ENCODE data around the gene ZNF423.

Gene ZNF423

GRCh38 chr16:49617710-49618330 lies 238.1 kb downstream of the ZNF423 start:
- H3K4me3 ChIP-seq (ENCODE audit: low read depth, low read length) = no peak overlapping the region
- DNase-seq (ENCODE audit: low read depth) = no peak
- no peak for TF ChIP-seq CTCF (IDR thresholded peaks at IDR 0.05; ENCODE audit: insufficient read depth, low read depth, low read length, missing control alignments)

- no peak overlapping the region for H3K4me3 ChIP-seq (ENCODE audit: low read depth, low read length)
- TF ChIP-seq CTCF (IDR thresholded peaks at IDR 0.05; ENCODE audit: insufficient read depth, low read depth, low read length, missing control alignments) = no peak
- DNase-seq (ENCODE audit: low read depth) = no peak
Observed at GRCh38 chr16:49617016-49617629, 238.8 kb downstream of the ZNF423 start.

- H3K4me3 ChIP-seq (ENCODE audit: low read depth, low read length) = no peak overlapping the region
- DNase-seq (ENCODE audit: low read depth) = no peak
- TF ChIP-seq CTCF (IDR thresholded peaks at IDR 0.05; ENCODE audit: insufficient read depth, low read depth, low read length, missing control alignments) = no peak
Observed at GRCh38 chr16:49615576-49615975, 240.3 kb downstream of the ZNF423 start.

GRCh38 chr16:49610983-49611382 lies 244.9 kb downstream of the ZNF423 start:
- H3K4me3 ChIP-seq (ENCODE audit: low read depth, low read length) = no peak overlapping the region
- DNase-seq (ENCODE audit: low read depth) = no peak
- no peak for TF ChIP-seq CTCF (IDR thresholded peaks at IDR 0.05; ENCODE audit: insufficient read depth, low read depth, low read length, missing control alignments)

- TF ChIP-seq CTCF (IDR thresholded peaks at IDR 0.05; ENCODE audit: insufficient read depth, low read depth, low read length, missing control alignments) = peak; percentile 54
Observed at GRCh38 chr16:49608779-49609178, 247.1 kb downstream of the ZNF423 start.

GRCh38 chr16:49608098-49608497 lies 247.8 kb downstream of the ZNF423 start:
- no peak overlapping the region for H3K4me3 ChIP-seq (ENCODE audit: low read depth, low read length)
- DNase-seq (ENCODE audit: low read depth) = no peak
- TF ChIP-seq CTCF (IDR thresholded peaks at IDR 0.05; ENCODE audit: insufficient read depth, low read depth, low read length, missing control alignments) = no peak

More at GRCh38 chr16:49608779-49609178, 247.1 kb downstream of the ZNF423 start:
- peak; percentile 55 for DNase-seq (ENCODE audit: low read depth)
- no peak overlapping the region for H3K4me3 ChIP-seq (ENCODE audit: low read depth, low read length)
